ENCODE results near the gene APBA2.

Gene APBA2

GRCh38 chr15:28955160-28955992 is 69.6 kb downstream of the APBA2 start:
- in situ Hi-C loops (cut with MboI; ENCODE audit: low sequenced_read_pairs), result no loop called here

- in situ Hi-C loops (cut with MboI; ENCODE audit: low sequenced_read_pairs), result no loop called here
Measured at GRCh38 chr15:28955993-28956421, 70.2 kb downstream of the APBA2 start.

GRCh38 chr15:28956491-28956890 is 70.7 kb downstream of the APBA2 start:
- in situ Hi-C loops (cut with MboI; ENCODE audit: low sequenced_read_pairs), result no loop called here

- in situ Hi-C loops (cut with MboI; ENCODE audit: low sequenced_read_pairs), result no loop called here
Measured at GRCh38 chr15:28957606-28958498, 72.1 kb downstream of the APBA2 start.

GRCh38 chr15:28959326-28959725 is 73.6 kb downstream of the APBA2 start:
- in situ Hi-C loops (cut with MboI; ENCODE audit: low sequenced_read_pairs), result no loop called here

GRCh38 chr15:28960979-28961378 is 75.2 kb downstream of the APBA2 start:
- in situ Hi-C loops (cut with MboI; ENCODE audit: low sequenced_read_pairs), result no loop called here

GRCh38 chr15:28961391-28961790 is 75.6 kb downstream of the APBA2 start:
- in situ Hi-C loops (cut with MboI; ENCODE audit: low sequenced_read_pairs), result no loop called here

GRCh38 chr15:28962851-28963710 is 77.3 kb downstream of the APBA2 start:
- in situ Hi-C loops (cut with MboI; ENCODE audit: low sequenced_read_pairs), result no loop called here

GRCh38 chr15:28963711-28964081 is 77.9 kb downstream of the APBA2 start:
- in situ Hi-C loops (cut with MboI; ENCODE audit: low sequenced_read_pairs), result no loop called here

- in situ Hi-C loops (cut with MboI; ENCODE audit: low sequenced_read_pairs), result no loop called here
Measured at GRCh38 chr15:28964098-28964497, 78.3 kb downstream of the APBA2 start.

- in situ Hi-C loops (cut with MboI; ENCODE audit: low sequenced_read_pairs), result no loop called here
Measured at GRCh38 chr15:28967066-28967465, 81.3 kb downstream of the APBA2 start.

- in situ Hi-C loops (cut with MboI; ENCODE audit: low sequenced_read_pairs), result no loop called here
Measured at GRCh38 chr15:28967990-28968389, 82.2 kb downstream of the APBA2 start.

- in situ Hi-C loops (cut with MboI; ENCODE audit: low sequenced_read_pairs), result no loop called here
Measured at GRCh38 chr15:28969511-28970085, 83.8 kb downstream of the APBA2 start.

GRCh38 chr15:28974142-28974541 is 88.4 kb downstream of the APBA2 start:
- in situ Hi-C loops (cut with MboI; ENCODE audit: low sequenced_read_pairs), result no loop called here

- in situ Hi-C loops (cut with MboI; ENCODE audit: low sequenced_read_pairs), result no loop called here
Measured at GRCh38 chr15:28975766-28976179, 90.0 kb downstream of the APBA2 start.

- in situ Hi-C loops (cut with MboI; ENCODE audit: low sequenced_read_pairs), result no loop called here
Measured at GRCh38 chr15:28977377-28978010, 91.7 kb downstream of the APBA2 start.

- in situ Hi-C loops (cut with MboI; ENCODE audit: low sequenced_read_pairs), result no loop called here
Measured at GRCh38 chr15:28978011-28978378, 92.2 kb downstream of the APBA2 start.

- in situ Hi-C loops (cut with MboI; ENCODE audit: low sequenced_read_pairs), result no loop called here
Measured at GRCh38 chr15:28978661-28979060, 92.9 kb downstream of the APBA2 start.

- in situ Hi-C loops (cut with MboI; ENCODE audit: low sequenced_read_pairs), result no loop called here
Measured at GRCh38 chr15:28979208-28979841, 93.6 kb downstream of the APBA2 start.

Measured in HL-60/S4 treated with phorbol 12-myristate 13-acetate at 8.2 ng/mL for 4 days and 3 days (cell line).